Ureter (tissue), 1 donor: ENCODE data around the gene FGFRL1. TPM values are rescaled to one million over a fixed set of nuclear protein-coding genes. Genes with fewer than 3 reads are reported as not detected.

ENCODE experiments used
- DNase-seq: peaks from one replicate; pipeline ENCODE4 v3.0.0-alpha.2; 2020; ENCODE audit warnings: low spot score
- total RNA-seq: library from RNA; stranded (reverse); gene quantifications from one replicate; pipeline ENCODE4 v1.2.4, GENCODE V29; 2023
- donor health status: DM: yes; HTN: yes; CAD: no.

The FGFRL1 gene
- total RNA-seq, 1 donor from 2014 or later, result 13.0 TPM

DNA sequence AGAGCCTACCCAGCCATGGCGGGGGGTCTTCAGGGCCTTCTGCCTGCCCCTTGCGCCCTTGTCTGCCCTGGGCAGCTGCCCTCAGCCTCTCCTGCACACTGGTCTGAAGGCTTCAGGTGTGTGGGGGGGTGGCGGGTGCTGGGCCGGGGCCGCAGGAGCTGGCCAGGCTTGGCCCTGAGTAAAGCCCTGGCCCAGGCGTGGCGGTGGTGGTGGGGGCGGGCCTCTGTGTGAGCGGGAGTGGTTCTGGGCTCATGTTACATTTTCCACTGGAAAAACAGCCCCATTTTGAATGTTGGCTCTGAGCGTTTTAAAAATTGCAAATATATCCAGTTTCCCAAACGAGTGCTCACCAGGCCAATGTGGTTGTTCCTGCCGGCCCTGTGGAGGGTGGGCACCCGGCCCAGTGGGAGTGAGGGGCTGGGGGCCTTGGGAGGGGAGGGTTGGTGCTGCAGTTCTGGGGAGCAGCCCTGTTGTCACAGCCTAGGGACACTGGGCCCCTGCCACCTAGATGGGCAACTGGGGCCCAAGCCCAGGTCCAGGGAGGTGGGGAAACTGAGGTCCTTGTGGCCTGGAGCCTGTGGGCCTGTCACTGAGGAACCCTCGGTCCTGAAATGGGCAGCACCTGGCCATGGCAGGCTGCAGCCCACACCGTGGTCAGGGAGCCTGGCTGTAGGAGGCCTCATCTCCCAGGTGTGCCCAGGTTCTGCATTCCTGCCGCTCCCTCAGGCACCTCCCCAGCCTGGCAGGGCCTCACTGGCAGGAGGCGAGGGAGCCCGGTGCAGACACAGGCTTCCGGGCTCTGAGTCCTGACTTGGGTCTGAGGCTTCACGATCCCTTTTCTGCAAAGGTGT is 28.3 kb downstream of the FGFRL1 start:
- no peak for DNase-seq

DNA sequence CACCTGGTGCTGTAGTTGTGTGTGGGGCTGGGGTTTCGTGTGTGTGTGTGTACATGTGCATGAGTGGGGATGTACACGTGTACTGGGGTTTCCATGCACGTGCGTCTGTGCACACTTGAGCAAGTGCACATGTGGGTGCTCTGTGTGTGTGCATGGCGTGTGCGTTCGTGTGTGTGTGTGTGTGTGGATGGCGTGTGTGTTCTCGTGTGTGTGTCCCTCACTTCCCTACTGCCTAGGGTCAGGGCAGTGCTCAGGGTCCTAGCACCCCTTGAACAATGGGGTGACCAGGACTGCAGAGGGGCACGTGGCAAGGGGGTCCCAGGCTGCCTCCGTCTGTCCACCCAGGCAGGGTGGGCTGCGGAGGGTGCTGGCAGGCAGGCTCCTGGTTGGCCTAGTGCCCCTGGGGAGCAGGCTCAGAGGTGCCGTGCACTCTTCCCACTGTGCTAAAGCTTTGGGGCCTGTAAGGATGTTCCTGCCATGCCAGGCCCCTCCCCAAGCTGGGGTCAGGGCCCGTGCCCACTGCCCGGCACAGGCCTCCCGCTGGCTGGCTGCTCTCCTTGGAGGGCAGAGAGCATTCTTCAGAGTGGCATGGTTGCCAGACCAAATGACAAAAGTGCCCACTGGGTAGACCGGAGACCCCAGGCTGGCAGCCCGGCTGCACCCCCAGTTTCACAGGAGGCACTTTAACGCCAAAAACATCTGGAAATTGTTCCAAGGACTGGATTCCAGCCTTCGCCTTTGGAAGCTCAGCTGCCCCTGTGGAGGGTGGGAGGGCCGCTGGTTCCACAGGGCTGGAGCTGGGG is 29.1 kb downstream of the FGFRL1 start:
- no peak for DNase-seq

DNA sequence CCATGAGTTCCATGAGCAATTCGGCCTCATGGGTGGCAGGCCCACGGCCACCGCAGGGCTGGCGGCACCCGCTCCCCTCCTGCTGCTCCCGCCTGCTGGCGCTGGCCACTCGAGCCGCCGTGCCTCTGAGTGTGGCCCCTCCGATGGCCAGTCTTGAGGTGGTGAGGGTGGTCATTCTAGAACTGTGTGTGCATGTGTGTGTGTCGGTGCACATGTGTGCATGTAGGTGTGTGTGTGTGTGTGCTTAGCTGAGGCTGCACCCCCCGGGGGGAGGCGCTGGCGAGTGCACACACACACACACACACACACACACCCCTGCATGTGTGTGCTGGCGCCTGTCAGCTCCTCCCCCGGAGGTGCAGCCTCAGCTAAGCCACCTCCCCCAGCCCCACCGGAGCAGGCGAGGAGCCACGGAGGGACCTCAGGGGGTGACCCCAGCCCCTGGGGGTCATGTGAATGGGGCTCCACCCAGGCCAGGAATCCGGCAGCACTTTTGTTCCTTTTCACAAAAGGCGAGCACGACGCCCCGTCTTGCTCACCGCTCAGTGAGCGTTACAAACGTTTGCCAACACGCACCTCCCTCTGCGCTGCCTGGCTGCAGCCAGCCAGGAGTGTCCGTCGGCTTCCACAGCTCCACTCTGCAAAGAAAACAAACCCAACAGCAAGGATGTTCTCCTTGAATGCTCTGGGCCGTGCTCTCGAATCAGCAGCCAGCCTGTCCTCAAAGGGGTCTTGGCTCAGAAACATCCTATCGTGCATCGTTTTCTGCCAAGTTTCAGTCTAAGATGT is 29.9 kb downstream of the FGFRL1 start:
- no peak for DNase-seq

DNA sequence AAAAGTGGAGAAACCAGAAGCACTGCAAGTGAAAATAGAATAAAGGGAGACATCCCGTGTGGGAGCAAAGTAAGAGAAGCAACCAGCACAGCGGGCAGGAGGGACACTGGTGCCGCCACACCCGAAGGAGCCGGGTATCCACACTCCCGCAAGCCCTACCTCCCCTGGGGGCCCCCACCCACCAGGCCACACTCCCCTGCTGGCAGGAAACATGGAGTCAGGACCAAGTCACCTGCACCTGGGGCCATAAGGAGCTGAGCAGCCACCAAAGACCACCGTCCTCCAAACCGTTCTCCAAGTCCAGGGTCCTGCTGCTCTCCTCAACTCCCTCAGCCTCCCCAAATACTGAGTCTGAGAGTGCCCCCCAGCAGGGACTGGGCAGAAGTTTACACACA is 30.5 kb downstream of the FGFRL1 start:
- no peak for DNase-seq

DNA sequence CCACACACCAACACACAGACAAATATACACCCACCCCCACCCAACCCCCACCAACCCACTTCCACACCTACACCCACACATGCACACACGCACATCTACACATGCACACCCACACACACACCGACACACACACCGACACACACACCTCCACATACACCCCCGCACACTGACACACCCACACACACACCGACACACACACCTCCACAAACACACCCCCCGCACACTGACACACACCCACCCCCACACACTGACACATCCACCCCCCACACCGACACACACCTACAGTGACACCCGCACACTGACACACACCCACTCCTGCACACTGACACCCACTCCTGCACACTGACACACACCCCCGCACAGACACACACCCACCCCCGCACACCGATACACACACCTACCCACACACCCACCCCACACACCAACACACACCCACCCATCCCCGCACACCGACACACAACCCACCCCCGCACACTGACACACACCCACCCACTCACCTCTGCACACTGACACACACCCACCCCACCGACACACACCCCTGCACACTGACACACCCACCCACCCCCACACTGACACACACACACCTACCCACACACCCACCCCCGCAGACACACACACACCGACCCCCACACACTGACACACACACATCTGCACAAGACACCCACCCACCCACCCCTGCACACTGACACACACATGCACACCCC is 31.1 kb downstream of the FGFRL1 start:
- no peak for DNase-seq

DNA sequence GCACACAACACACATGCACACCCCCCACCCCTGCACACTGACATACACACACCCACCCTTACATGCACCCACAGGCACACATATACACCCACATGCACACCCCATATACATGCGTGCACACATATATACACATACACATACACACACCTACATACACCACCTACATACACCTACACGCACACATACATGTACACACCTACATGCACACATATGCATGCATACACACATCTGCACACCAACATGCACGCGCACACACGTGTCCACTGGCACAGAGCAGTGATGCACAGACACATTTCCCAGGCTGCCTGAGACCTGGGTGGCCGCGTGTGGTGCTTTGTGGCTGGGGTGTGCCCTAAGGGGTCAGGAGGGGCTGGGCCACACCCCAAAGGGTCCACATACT is 31.7 kb downstream of the FGFRL1 start:
- DNase-seq, result no peak

DNA sequence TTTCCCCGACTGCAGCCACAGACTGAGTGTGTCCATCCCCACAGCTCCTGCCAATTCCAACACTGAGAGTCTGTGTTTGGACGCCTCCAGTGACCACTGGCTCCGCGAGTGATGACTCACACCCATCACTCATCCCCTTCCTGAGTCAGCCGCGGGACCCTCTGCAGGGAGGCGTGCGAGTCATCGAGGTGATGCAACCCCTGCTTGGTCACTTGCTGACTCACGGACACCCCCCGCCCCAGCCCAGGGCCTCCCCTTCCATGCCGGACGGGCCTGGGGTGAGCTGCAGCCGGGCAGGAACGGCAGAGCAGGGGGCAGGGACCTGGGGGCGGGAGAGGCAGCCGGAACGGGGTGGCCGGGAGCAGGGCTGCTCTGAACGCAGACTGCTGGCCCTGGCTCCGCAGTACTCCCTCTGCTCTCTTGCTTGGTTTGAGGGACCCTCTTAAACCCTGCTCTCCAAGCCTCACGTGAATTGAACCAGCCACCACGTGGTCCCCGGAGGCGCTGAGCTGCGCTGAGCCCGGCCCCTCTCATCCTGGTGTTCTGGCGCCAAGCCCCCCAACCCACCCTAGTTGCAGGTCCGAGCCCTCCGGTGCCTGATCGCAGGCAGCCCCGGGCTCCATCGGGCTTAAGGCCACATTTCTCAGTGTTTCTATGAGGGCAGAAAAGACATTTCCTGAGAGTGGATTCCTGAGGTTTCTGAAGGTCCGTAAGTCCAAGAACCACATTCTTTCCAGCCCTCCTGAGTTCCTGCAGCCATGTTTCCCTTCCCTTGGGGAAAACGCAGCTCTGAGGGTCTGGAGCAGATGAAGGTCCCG is 32.4 kb downstream of the FGFRL1 start:
- DNase-seq, result peak; percentile 84

DNA sequence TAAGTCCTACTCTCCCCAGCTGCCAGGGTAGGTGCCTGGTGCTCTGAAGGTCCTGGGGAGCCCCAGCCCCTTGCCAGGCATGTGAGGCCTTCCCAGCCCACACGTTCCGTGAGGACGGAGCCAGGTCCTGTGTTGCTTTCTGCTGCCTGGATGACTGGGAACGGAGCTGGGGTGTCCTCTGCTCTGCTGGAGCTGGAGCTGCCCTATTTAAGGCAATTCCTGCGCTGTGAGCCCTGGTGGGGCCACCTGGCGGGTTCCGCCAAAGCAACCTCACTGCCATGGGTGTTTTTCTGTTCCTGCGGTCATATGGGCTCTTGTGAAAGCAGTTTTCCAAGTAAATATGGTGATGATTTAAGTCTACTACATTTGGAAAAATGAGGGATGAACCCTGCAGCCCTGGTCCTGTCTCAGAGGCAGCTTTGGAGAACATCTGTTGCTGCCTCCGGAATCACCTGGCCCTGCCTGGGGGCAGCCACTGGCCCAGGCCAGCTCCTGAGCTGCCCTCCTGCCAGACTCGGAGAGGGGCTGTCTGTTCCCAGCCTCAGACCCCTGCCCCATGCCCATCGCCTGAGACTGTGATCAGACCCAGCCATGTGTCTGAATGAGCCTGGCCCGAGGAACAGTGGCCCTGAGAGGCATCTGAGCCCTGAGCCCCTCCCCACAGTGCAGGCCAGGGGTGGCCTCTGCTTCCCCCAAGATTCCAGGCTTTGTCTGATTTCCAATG is 33.2 kb downstream of the FGFRL1 start:
- DNase-seq, result no peak

DNA sequence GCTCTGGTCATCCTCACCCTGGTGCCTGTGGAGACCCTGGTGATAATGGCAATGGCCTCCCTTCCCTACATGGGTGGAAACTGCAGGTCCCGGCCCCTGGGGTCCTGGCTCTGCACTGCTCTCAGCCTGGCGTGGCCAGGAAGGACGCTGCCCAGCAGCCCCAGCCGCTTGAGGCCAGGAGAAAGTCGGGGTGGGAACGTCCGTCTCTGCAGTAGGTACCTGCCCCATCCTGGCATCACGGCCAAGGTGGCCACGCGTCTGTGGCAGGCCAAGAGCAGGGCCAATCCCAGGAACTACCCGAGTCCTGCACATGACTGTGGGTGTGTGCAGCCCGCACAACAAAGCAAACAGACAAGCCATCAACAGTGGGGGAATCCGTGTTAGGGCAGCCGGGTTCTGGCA is 33.8 kb downstream of the FGFRL1 start:
- DNase-seq, result no peak

DNA sequence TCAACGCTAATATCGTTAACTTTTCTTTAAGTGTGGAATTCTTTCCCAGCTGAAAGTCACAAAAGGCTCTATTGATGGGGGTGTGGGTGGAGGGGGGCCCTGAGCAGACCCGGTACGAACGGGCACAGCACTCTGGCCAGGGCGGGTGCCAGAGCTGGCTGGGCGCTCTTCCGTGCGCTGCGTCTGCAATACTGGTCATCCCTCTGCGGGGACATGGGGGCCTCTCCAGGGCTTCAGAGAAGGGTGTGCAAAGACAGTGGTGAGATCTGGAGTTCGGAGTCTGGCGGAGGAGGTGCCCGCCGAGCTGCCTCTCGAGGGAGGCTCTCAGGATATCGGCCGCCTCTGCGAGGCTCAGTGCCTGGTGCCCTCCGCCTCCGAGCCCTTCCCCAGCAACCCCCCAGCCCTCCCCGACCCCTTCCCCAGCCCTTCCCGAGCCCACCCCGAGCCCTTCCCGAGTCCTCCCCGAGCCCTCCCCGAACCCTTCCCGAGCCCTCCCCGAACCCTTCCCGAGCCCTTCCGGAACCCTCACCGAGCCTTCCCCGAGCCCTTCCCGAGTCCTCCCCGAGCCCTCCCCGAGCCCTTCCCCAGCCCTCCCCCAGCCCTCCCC is 34.3 kb downstream of the FGFRL1 start:
- no peak for DNase-seq

DNA sequence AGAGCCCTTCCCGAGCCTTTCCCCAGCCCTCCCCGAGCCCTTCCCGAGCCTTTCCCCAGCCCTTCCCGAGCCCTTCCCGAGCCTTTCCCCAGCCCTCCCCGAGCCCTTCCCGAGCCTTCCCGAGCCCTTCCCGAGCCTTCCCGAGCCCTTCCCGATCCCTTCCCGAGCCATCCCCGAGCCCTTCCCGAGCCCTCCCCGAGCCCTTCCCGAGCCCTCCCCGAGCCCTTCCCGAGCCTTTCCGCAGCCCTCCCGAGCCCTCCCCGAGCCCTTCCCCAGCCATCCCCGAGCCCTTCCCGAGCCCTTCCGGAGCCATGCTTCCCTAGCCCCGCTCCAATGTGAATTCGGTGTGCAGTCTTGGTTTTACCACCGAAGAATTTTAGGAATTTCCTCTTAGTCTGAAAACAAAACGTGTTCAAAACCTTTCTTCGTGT is 35.2 kb downstream of the FGFRL1 start:
- DNase-seq, result peak; percentile 71

DNA sequence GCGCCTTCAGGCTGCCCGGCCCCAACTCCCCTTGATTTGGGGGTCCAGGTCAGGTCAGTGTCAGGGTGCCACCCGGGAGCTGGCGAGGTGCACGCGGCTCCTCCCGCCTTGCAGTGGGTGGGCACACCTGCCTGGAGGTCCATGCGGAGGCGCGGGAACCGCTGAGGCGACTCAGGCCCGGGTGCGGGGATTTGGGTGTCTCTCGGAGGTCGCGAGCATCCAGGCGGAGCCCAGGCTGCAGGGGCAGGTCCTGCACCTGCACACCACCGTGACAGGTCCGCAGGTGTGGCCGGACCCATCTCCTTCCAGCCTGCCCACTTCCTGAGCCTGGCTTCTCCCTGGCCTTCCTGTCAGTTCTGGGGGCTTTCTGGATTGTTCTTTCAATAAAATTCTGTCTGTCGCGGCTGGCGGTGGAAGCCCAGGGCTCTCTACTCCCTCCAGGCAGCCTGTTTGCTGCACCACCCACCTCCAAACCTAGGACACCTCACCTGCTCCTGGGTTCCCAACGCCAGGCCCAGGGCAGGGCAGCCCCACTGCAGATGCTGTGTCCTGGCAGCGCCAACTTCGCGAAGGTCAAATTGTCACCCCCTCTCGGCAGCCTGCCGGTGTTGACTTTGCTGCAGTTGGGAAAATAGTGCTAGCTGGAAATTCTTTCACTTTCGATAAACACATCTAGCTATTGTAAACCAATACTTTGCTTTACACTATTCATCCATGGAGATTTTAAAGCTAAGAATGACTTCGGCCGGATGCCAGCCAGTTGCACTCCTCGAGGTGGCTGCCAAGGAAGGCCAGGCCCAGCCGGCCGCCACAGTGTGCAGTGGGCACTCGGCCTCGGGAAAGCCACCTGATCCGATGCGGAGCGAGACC is 35.9 kb downstream of the FGFRL1 start:
- peak; percentile 41 for DNase-seq

DNA sequence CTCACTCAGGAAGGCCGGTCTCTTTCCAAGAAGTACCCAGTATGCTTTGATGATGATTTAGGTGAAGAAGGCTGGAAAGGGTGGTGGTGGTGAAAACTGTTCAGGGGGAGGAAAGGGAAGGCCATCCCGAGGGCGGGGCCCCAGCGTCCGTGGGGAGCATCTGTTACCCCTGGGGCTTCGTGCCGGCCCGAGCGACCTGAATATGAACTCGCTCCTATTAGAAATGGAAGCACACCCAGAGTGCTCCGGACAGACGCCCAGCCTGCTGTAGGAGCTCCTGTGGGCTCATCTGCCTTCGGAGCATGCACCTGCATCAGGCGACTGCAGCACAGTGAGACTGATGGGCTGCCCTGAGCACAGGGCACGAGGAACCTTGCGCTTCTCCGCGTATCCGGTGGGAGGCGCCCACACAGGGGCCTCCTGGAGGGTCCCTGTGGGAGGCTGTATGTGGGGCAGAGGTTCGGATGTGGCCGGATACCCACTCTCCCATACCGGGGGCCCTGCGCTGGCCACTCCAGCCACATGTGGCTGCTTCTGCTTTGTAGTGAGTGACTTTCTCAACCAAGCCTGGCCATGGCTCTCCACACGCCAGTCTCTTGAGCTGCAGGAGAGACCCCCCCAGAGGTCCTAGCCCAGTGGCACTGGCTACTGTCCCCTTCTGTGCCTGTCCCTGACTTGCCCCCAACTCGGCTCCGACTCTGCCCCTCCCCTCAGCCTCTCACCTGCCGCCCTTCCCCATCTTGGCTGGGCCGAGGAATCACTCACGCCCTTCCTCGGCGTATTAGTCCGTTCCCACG is 36.7 kb downstream of the FGFRL1 start:
- DNase-seq, result no peak

DNA sequence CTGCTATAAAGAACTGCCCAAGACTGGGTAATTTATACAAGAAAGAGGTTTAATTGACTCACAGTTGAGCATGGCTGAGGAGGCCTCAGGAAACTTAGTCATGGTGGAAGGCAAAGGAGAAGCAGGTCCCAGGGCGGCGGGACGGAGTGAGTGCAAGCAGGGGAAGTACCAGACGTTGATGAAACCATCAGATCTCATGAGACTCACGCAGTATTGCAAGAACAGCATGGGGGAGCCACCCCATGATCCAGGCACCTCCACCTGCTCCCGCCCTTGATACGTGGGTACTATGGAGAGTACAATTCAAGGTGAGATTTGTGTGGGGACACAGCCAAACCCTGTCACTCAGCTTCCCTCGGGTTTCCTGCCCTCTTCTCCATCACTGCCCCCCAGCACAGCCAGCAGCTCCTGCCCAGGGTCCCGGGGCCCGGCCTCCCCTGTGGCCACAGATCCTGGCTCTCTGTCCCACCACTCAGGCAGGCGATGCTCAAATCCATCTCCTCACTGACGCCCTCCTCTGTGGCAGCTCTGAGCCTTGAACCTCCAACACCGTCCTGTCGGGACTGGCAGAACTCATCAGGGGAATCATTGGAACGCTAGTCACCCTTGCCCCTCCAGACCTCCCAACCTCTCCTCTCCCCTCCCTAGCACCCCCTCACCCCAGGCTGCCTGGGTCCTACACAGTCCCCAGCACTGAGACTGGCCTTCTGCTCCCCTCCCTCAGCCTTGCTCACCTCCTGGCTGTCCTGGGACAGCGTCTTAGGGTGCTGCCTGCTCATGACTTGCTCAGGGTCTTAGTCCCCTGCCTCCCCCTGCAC is 37.6 kb downstream of the FGFRL1 start:
- DNase-seq, result peak; percentile 38

DNA sequence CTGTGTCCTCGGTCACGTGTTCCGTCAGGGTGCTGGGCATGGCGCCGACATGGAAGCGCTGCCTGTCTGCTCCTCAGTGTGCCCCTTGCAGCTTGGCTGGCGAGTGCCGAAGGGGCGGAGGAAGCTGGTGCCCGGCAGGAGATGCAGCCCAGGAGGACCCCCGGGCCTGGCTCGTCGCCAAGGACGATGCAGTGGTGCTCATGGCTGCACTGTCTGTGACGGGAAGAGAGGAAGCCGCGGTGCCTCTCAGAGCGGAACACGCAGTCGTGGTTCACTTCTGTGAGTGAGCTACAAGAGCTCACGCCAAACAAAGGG is 38.1 kb downstream of the FGFRL1 start:
- DNase-seq, result no peak

DNA sequence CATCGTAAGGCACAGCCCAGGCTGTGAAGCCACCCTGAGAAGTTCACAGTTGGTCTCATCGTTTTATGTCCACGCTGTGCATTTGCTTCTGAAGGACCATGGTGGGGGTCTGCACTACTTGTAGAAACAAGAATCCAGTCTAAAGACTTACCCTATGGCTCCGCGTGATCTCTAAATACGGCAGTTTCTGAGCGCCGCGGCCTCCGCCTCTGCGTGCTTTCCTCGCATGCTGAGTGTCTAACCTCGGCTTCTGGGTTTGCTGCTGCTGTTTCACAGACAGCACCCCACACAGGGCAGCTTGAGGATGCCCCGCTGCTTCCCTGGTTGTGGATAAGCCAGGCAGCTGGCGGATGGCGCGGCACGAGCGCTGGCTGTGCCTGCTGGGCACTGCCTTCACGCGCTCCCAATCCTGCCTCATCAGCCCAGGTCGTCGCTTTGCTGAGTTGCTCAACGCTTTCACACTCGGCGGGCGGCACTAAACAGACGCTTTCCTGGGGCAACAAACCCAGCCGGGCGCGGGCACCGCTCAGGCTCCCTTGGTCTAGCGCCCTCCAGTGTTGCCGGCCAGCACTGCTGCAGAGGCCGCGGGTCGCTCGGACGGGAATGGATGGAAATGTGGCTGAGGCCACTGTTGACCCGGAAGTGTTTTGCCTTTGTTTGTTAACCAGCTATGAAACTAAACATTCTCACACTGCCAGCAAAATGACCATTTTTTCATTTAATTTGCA is 39.2 kb downstream of the FGFRL1 start:
- no peak for DNase-seq
